Stimulated activated CD8-positive, alpha-beta memory T cell treated with anti-CD3 and anti-CD28 coated beads, Interleukin-7, amount 100 ng/mL, for 1 hour (primary cell): ENCODE results near the gene HSPA12A.

Source experiments
- DNase-seq, 2 donors: peaks; one replicate each; pipeline ENCODE4 v3.0.0-alpha.2; 2020; ENCODE audit warnings: low read depth in 2 of 2

HSPA12A gene

GRCh38 chr10:116692225-116692624 is 50.1 kb downstream of the HSPA12A start:
- no peak for DNase-seq

GRCh38 chr10:116691635-116692034 is 50.7 kb downstream of the HSPA12A start:
- DNase-seq = no peak

- no peak for DNase-seq
These were observed 51.7 kb downstream of the HSPA12A start for GRCh38 chr10:116690356-116691322.

DNA sequence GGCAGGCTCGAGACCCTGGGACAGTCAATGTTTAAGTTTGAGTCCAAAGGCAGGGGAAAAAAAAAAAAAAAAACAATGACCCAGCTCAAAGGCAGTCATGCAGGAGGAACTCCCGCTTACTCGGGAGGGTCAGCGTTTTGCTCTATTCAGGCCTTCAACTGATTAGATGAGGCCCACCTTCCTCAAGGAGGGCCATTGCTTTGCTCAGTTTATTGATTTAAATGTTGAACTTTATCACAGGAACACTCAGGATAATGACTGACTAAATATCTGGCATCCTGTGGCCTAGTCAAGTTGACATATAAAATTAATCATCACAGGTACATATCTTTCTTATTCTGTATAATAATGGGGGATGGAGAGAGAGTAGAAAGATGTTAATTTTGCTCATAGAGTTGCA is 52.6 kb downstream of the HSPA12A start:
- no peak for DNase-seq

GRCh38 chr10:116688741-116689495 is 53.4 kb downstream of the HSPA12A start:
- DNase-seq = no peak

GRCh38 chr10:116688241-116688711 is 54.1 kb downstream of the HSPA12A start:
- no peak for DNase-seq

- no peak for DNase-seq
These were observed 54.7 kb downstream of the HSPA12A start for GRCh38 chr10:116687633-116688032.

DNA sequence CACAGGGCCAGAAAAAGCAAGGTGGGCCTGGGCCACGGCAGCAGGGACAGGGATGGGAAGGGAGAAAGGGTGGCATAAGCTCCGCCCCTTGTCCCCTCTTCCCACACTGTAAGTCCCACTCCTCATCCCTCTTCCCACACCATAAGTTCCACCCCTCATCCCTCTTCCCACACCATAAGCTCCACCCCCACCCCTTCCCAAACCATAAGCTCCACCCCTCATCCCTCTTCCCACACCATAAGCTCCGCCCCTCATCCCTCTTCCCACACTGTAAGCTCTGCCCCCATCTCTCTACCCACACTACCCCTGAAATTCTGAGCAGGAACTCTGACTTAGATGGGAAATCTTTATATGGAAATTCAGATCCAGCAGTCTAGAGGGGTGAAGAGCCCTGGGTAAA is 55.7 kb downstream of the HSPA12A start:
- DNase-seq = no peak

- no peak for DNase-seq
These were observed 56.6 kb downstream of the HSPA12A start for GRCh38 chr10:116685807-116686206.

- no peak for DNase-seq
These were observed 57.6 kb downstream of the HSPA12A start for GRCh38 chr10:116684781-116685180.

- no peak for DNase-seq
These were observed 58.5 kb downstream of the HSPA12A start for GRCh38 chr10:116683821-116684220.

GRCh38 chr10:116683166-116683565 is 59.2 kb downstream of the HSPA12A start:
- DNase-seq = no peak

DNA sequence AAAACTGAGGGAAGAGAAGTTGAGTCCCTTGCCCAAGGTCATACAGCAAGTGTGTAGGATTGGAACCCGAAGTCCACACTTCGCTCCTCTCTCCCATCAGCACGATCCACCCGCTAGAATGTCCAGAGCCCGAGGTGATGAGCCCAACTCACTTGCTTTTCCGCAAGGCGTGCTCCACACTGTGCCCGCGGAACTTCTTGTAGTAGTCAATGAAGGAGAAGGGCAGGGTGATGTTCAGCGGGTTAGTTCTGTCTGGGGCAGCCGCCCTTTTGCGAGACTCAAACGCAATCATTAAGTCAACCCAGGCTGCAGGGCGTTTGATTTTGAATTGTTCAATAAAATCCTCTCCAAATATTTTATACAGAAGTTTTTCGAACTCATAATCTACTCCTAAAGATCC is 63.0 kb downstream of the HSPA12A start:
- DNase-seq = no peak

- no peak for DNase-seq
These were observed 65.7 kb downstream of the HSPA12A start for GRCh38 chr10:116676633-116677032.

DNA sequence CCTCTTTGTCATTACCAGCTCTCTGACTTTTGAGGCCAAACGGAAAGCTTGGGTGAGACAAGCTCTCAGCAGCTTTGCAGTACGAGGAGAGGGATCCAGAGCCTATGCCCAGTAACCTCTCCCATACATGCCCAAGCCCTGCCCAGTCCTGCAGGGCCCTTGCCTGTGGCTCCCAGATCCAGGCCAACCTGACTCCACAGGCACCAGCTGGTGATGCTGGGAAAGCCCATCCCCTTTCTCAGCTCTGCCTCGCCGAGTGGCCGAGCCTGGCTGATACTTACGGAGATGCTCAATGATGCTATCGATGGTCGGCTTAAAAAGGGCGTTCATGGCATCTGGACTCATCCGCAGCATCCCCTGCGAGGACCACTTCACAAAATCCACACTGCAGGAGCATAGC is 66.2 kb downstream of the HSPA12A start:
- DNase-seq = no peak

GRCh38 chr10:116674901-116675423 is 67.4 kb downstream of the HSPA12A start:
- DNase-seq = no peak

DNA sequence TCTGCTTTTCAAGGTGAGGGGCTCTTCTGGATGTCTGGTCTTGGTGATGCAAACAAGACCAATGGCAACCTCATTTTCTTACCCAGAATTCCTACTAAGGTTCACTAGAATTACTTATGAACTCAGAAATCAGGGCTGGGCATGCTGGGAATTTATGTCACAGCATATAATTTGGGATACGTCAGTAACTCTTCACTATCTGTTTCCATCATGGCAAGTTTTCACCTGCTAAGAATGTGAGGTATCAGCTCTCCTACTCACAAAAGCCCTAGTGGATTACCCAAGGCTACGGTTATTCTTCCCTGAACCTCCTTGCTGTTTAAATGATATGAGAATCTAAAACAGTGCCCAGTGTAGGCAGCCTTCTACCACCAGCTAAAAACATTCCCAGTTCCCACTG is 68.5 kb downstream of the HSPA12A start:
- DNase-seq = no peak

DNA sequence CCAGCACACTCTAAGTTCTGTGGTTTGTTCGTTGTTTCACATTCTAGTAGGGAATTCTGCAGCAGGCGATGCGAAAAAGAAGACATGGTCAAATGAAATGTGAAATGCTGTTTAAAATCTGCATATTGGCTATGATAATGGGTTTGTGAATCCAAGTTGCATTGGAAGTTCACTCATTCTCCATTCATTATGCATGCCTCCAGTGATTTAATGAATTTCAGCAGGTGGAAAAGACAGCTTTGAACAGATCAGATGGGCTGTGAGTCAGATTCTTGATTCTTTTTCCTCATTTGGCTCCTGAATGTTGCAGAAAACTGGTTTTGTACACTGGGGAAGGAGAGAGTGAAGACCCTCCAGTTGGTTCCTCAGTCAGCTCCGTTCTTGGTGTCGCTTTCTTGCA is 69.5 kb downstream of the HSPA12A start:
- DNase-seq = no peak

DNA sequence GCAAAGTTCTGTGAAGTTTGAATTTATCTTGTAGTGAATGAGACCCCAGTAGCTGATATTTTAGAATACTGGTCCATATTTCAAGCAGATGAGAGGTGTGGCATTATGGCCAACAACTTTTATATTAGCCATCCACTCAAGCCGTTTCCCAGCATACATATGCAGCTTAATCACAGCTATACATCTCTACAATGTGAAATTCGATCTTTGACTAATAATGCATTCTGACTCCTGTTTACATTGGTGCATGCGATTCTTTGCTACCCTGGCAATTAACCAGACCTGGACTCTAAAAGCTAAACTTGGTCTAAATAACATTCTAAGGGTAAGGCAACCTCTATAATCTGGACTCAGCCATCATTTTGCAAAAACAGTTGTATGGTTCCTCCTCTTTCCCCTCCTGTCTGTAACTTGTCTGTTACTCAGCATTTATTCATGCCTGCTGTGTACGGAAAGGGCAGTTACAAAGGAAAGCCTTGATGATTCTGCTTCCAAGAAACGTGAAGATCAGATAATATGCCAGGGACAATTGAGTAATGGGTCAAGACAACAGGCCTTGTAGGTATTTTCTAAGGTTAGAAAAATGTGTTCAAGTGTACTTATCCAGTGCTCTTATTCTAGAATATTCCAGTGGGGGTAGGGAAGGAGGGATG is 71.0 kb downstream of the HSPA12A start:
- no peak for DNase-seq

DNA sequence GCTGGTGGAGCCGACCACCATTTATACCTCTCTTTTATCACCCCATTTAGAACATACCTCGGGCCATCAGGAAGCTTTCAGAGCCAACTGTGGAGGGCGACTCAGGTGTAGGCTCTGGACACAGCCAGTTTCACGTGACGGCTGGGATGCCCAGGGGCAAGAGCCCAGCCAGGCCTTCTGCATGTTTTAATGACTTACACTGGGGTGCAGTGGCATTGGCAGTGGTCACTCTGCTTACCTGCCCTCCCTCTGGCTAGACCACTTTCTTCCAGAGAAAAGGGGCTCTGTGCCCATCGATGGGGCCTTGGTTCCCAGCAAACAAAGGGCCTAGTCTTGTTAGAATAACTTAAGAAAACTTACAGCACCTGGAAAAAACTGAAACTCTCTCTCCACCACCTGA is 71.7 kb downstream of the HSPA12A start:
- no peak for DNase-seq

- DNase-seq = no peak
These were observed 72.3 kb downstream of the HSPA12A start for GRCh38 chr10:116669832-116670644.
